ENCODE data around the gene ADAM8.

- TF ChIP-seq CTCF (IDR thresholded peaks at IDR 0.05; ENCODE audit: control extremely low read depth in 1 of 3, insufficient read depth in 1 of 3, low read depth in 1 of 3, low read length in 3 of 3) (no peak), MAFK (IDR thresholded peaks at IDR 0.05; ENCODE audit: low read depth, low read length) (no peak)
These were observed 1.4 kb upstream of the ADAM8 start for GRCh38 chr10:133277993-133278576.
